BJ (cell line): ENCODE results near the gene FOLR1. TPM values are rescaled to one million over a fixed set of nuclear protein-coding genes. Genes with fewer than 3 reads are reported as not detected.

Experiments
- CTCF ChIA-PET: fragments of 350-600 bp; formaldehyde crosslinking; extraction: SDS; loops from one replicate; lab custom pipeline; 2021; ENCODE audit warnings: antibody characterized with exemption, inconsistent platforms; lab: Yijun Ruan, JAX
- POLR2A ChIA-PET: fragments of 300-600 bp; sonication (Branson Sonifier 250); formaldehyde crosslinking; extraction: SDS; loops from one replicate; lab custom pipeline; 2021; ENCODE audit warnings: antibody characterized with exemption; lab: Charles Lee
- DNase-seq: peaks from one replicate; pipeline ENCODE4 v3.0.0-alpha.2; 2011; ENCODE audit warnings: low read depth
- H3K27me3 ChIP-seq: 2 replicates; pipeline ENCODE4 v1.6.0; 2011; ENCODE audit warnings: low read length; ENCODE audit not compliant: control insufficient read depth, insufficient read depth
- H3K36me3 ChIP-seq: 2 replicates; pipeline ENCODE4 v1.5.1; 2011; ENCODE audit warnings: low read length; ENCODE audit not compliant: control insufficient read depth, insufficient read depth
- H3K4me3 ChIP-seq: 2 replicates; pipeline ENCODE4 v1.5.1; 2011; ENCODE audit warnings: low read depth, mild to moderate bottlenecking, control low read depth, low read length
- CTCF ChIP-seq: IDR thresholded peaks from 2 replicates; pipeline ENCODE4 v1.5.1; 2011; ENCODE audit warnings: low read depth, mild to moderate bottlenecking, control low read depth, inconsistent platforms, low read length, moderate library complexity; ENCODE audit not compliant: insufficient read depth
- polyA plus RNA-seq: library from polyadenylated mRNA; depleted of rRNA; stranded (reverse); fragments of >200 nt; gene quantifications from 2 replicates; pipeline ENCODE4 v1.2.3, GENCODE V29; 2011

Gene FOLR1
- polyA plus RNA-seq, 1 experiment, result 1.2 TPM

GRCh38 chr11:72238492-72239312 is 46.8 kb downstream of the FOLR1 start:
- no peak for TF ChIP-seq CTCF
- POLR2A ChIA-PET, result no interaction called here

GRCh38 chr11:72239313-72239848 is 47.4 kb downstream of the FOLR1 start:
- ChIA-PET POLR2A (no interaction called here), CTCF (interaction anchor here (1.0 to 4.6 kb wide), 3 partner anchors 9 to 31 kb away, joined by 3 to 57 read pairs (median 3); partner anchors contain the start of gene INPPL1)
- H3K4me3 ChIP-seq, result peak overlapping the region; percentile 25

More at GRCh38 chr11:72238492-72239312, 46.8 kb downstream of the FOLR1 start:
- Histone ChIP-seq H3K4me3 (no peak overlapping the region), H3K27me3 (peaks cover 17% of the 10 kb centered on the region), H3K36me3 (peaks cover 24% of the 10 kb centered on the region)
- DNase-seq, result no peak
- CTCF ChIA-PET, result interaction anchor here (0.6 to 4.6 kb wide), 20 partner anchors 10 to 262 kb away, joined by 3 to 57 read pairs (median 3); partner anchors contain the start of genes INPPL1 and TOMT

DNA sequence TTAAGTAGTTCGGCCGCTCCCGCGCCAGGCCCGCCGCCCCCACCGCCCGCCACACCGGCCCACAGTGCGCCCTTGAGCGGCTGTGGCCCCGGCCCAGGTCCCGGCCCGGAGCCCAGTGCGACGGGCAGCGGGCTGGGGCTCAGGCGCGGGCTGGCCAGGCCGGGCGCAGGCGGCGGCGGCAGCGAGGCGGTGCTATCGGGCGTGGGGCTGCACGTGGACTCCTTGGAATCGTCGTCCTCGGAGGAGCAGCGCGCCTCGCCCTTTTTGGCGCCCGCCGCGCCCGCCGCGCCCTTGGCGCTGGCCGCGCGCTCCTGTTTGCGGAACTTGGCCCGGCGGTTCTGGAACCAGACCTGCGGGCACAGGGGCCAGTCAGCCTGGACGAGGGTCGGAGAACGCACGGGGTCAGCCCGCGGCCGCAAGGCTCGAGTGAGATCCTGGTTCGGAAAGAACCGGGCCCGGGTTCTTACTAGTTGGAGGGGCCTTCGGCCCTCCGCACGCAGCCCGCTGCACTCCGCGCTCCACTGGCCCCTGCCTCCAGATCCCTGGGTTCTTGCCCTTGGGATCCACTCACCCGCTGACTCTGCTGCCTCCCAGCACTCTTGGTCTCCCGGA is 48.0 kb downstream of the FOLR1 start:
- ChIA-PET POLR2A (no interaction called here), CTCF (interaction anchor here (1.0 to 4.6 kb wide), 4 partner anchors 9 to 191 kb away, joined by 3 to 57 read pairs (median 5); partner anchors contain the start of gene INPPL1)
- H3K4me3 ChIP-seq, result peak overlapping the region; percentile 25
- peaks cover 25% of the 10 kb centered on the region for H3K27me3 ChIP-seq
- TF ChIP-seq CTCF, result no peak
- no peak for DNase-seq
- H3K36me3 ChIP-seq, result peaks cover 15% of the 10 kb centered on the region

More at GRCh38 chr11:72239313-72239848, 47.4 kb downstream of the FOLR1 start:
- Histone ChIP-seq H3K27me3 (peaks cover 20% of the 10 kb centered on the region), H3K36me3 (peaks cover 18% of the 10 kb centered on the region)
- DNase-seq, result no peak
- TF ChIP-seq CTCF, result no peak

DNA sequence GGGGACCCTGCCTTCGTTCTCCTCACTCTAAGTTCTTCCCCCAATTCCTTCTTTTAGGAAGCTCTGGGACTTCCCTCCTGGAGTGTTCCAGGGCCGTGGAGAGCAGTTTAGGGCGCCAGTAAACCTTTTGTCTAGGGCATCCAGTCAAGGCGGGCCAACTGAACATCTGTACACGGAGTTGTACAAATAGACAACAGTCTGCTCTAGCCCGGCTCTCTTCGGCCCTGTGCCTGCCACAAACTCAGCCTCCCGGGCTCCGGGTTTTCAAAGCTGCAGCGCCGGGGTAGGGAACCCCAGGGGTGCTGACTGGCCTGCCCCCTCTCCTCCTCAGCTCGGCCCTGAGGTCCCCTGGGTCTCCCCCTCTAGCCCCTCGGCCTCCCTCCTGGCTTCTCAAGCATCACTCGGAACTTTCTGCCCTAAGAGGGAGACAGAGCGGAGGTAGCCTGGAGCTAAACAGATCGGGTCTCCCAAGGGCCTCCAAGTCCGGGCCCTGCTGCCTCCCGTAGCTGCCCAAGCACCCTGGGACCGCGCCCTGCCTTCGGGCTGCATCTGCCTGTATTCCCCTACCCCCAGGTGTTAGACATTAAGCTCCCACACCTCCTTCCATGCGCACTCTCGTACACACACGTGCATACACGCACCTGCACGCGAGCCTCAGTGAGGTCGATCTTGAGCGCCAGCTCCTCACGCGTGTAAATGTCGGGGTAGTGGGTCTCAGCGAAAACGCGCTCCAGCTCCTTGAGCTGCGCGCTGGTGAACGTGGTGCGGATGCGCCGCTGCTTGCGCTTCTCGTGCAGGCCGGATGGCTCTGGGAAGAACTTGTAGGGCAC is 48.7 kb downstream of the FOLR1 start:
- H3K36me3 ChIP-seq, result peaks cover 11% of the 10 kb centered on the region
- no peak for DNase-seq
- POLR2A ChIA-PET, result no interaction called here
- no peak for TF ChIP-seq CTCF
- peaks cover 33% of the 10 kb centered on the region for H3K27me3 ChIP-seq
- H3K4me3 ChIP-seq, result no peak overlapping the region
- CTCF ChIA-PET, result interaction anchor here (1.3 to 1.4 kb wide), 2 partner anchors 174 to 190 kb away, joined by 4 to 6 read pairs; no protein-coding TSS in a partner anchor
